PC-9 (cell line): ENCODE results near the gene IQCH. TPM values are rescaled to one million over a fixed set of nuclear protein-coding genes. Genes with fewer than 3 reads are reported as not detected.

ENCODE experiments used
- BruUV-seq: library from RNA; stranded (reverse); fragments of 400-500 nt; replicated peaks from 2 replicates; lab custom pipeline; 2021; lab: Mats Ljungman, UMichigan
- CTCF ChIA-PET: fragments of 300-600 bp; sonication (Branson Sonifier 250); formaldehyde crosslinking; loops from one replicate; lab custom pipeline; 2022; ENCODE audit warnings: antibody characterized with exemption; lab: Charles Lee
- POLR2A ChIA-PET: fragments of 300-600 bp; sonication (Branson Sonifier 250); formaldehyde crosslinking; loops from one replicate; lab custom pipeline; 2022; ENCODE audit warnings: antibody characterized with exemption; ENCODE audit not compliant: unreplicated experiment; lab: Charles Lee
- DNase-seq, 2 experiments: peaks; one replicate each; pipeline versions ENCODE4 v3.0.0 to v3.0.0-alpha.2; 2015 to 2022; ENCODE audit warnings: mixed read lengths in 1 of 2
- H2AFZ ChIP-seq: fragments of 200-600 bp; sonication (generic); 2 replicates; pipeline ENCODE4 v1.8.1; 2017; ENCODE audit warnings: antibody characterized with exemption
- H3F3A ChIP-seq: fragments of 200-600 bp; sonication (generic); 2 replicates; pipeline ENCODE4 v1.8.1; 2017; ENCODE audit warnings: antibody characterized with exemption, mild to moderate bottlenecking, low read depth; ENCODE audit not compliant: insufficient read depth
- H3K27ac ChIP-seq: fragments of 200-600 bp; sonication (generic); 2 replicates; pipeline ENCODE4 v1.6.1; 2016; ENCODE audit warnings: mixed run types
- H3K27me3 ChIP-seq: fragments of 200-600 bp; sonication (generic); 2 replicates; pipeline ENCODE4 v1.6.1; 2016; ENCODE audit warnings: low read depth, mixed run types; ENCODE audit not compliant: insufficient read depth
- H3K36me3 ChIP-seq: fragments of 200-600 bp; sonication (generic); 2 replicates; pipeline ENCODE4 v1.6.1; 2016; ENCODE audit warnings: low read depth, mixed run types
- H3K4me1 ChIP-seq: fragments of 200-600 bp; sonication (generic); replicated peaks from 2 replicates; pipeline ENCODE4 v1.6.1; 2016; ENCODE audit warnings: mixed run types; ENCODE audit not compliant: insufficient read depth
- H3K4me2 ChIP-seq: fragments of 200-600 bp; sonication (generic); 2 replicates; pipeline ENCODE4 v1.6.1; 2017; ENCODE audit warnings: mixed run types
- H3K4me3 ChIP-seq: fragments of 200-600 bp; sonication (generic); 2 replicates; pipeline ENCODE4 v1.6.1; 2016; ENCODE audit warnings: mixed run types
- H3K79me2 ChIP-seq: fragments of 200-600 bp; sonication (generic); 2 replicates; pipeline ENCODE4 v1.6.1; 2017; ENCODE audit warnings: low read depth, mixed run types
- H3K9me2 ChIP-seq: fragments of 200-600 bp; sonication (generic); 2 replicates; pipeline ENCODE4 v1.8.1; 2017; ENCODE audit warnings: mild to moderate bottlenecking; ENCODE audit not compliant: insufficient read depth
- H3K9me3 ChIP-seq: fragments of 200-600 bp; sonication (generic); 2 replicates; pipeline ENCODE4 v1.8.1; 2016; ENCODE audit warnings: low read depth; ENCODE audit not compliant: insufficient read depth
- H4K20me1 ChIP-seq: fragments of 200-600 bp; sonication (generic); 2 replicates; pipeline ENCODE4 v1.8.1; 2017; ENCODE audit not compliant: insufficient read depth
- CTCF ChIP-seq: fragments of 200-600 bp; sonication (generic); conservative IDR thresholded peaks from 2 replicates; pipeline ENCODE4 v1.6.1; 2017; ENCODE audit warnings: mixed run types, antibody characterized with exemption, mild to moderate bottlenecking, moderate library complexity
- EZH2 ChIP-seq: fragments of 200-600 bp; sonication (generic); IDR thresholded peaks from 2 replicates; pipeline ENCODE4 v1.8.0; 2017; ENCODE audit warnings: antibody characterized with exemption, low read depth
- intact Hi-C: fragments of 100-400 bp; cut with micrococcal nuclease; formaldehyde crosslinking; loops from one replicate; pipeline ENCODE4 v1.10.0; 2022; ENCODE audit not compliant: unreplicated experiment
- total RNA-seq: library from RNA; stranded (reverse); gene quantifications from 2 replicates; pipeline ENCODE4 v1.2.3, GENCODE V29; 2021

The IQCH gene
- total RNA-seq, 1 experiment from 2014 or later = 7.5 TPM

- Histone ChIP-seq H3K27ac (no peak overlapping the region), H2AFZ (no peak overlapping the region), H3K27me3 (no peaks in the 10 kb centered on the region), H3K79me2 (no peaks in the 10 kb centered on the region), H3F3A (no peaks in the 10 kb centered on the region), H3K36me3 (no peaks in the 10 kb centered on the region), H3K4me3 (no peak overlapping the region), H3K9me3 (no peaks in the 10 kb centered on the region), H4K20me1 (no peaks in the 10 kb centered on the region), H3K9me2 (no peaks in the 10 kb centered on the region), H3K4me2 (no peak overlapping the region), H3K4me1 (no peaks in the 10 kb centered on the region)
- DNase-seq = no peak
- intact Hi-C loops = no loop called here
- TF ChIP-seq CTCF = no peak
- TF ChIP-seq EZH2 = no peak
- CTCF ChIA-PET = interaction anchor here (1.0 kb wide), 1 partner anchor 9 kb away, joined by 3 read pairs; no protein-coding TSS in a partner anchor
- no TSS peak for BruUV-seq
- POLR2A ChIA-PET = interaction anchor here (0.7 kb wide), 2 partner anchors 106 to 1755 kb away, joined by 3 to 6 read pairs; partner anchors contain the start of gene GLCE
Measured at GRCh38 chr15:67405208-67406191, 150.9 kb downstream of the IQCH start.

- no peak overlapping the region for H3K4me3 ChIP-seq
- H3K27me3 ChIP-seq = no peaks in the 10 kb centered on the region
- H3K4me2 ChIP-seq = no peak overlapping the region
- no peaks in the 10 kb centered on the region for H3K9me2 ChIP-seq
- H3K36me3 ChIP-seq = no peaks in the 10 kb centered on the region
- CTCF ChIA-PET = no interaction called here
- H3K9me3 ChIP-seq = no peaks in the 10 kb centered on the region
- no peaks in the 10 kb centered on the region for H3K4me1 ChIP-seq
- intact Hi-C loops = no loop called here
- no peaks in the 10 kb centered on the region for H4K20me1 ChIP-seq
- H3K27ac ChIP-seq = no peak overlapping the region
- no peaks in the 10 kb centered on the region for H3K79me2 ChIP-seq
- no peak for DNase-seq
- no peaks in the 10 kb centered on the region for H3F3A ChIP-seq
- TF ChIP-seq EZH2 (no peak), CTCF (no peak)
- POLR2A ChIA-PET = no interaction called here
- BruUV-seq = no TSS peak
- H2AFZ ChIP-seq = no peak overlapping the region
Measured at GRCh38 chr15:67406257-67406861, 151.8 kb downstream of the IQCH start.

GRCh38 chr15:67407786-67408185 lies 153.2 kb downstream of the IQCH start:
- Histone ChIP-seq H2AFZ (no peak overlapping the region), H3K4me2 (no peak overlapping the region), H4K20me1 (no peaks in the 10 kb centered on the region), H3F3A (no peaks in the 10 kb centered on the region), H3K9me3 (no peaks in the 10 kb centered on the region), H3K4me3 (no peak overlapping the region), H3K36me3 (no peaks in the 10 kb centered on the region), H3K27ac (no peak overlapping the region), H3K79me2 (no peaks in the 10 kb centered on the region), H3K27me3 (no peaks in the 10 kb centered on the region), H3K4me1 (no peaks in the 10 kb centered on the region), H3K9me2 (no peaks in the 10 kb centered on the region)
- TF ChIP-seq CTCF (no peak), EZH2 (no peak)
- intact Hi-C loops = no loop called here
- ChIA-PET POLR2A (no interaction called here), CTCF (no interaction called here)
- BruUV-seq = no TSS peak
- no peak for DNase-seq
